Occipital lobe (tissue), 2 donors: Measurements from ENCODE around the gene INCENP. TPM values are rescaled to one million over a fixed set of nuclear protein-coding genes. Genes with fewer than 3 reads are reported as not detected.

Experiments used
- DNase-seq: peaks from one replicate; lab custom pipeline; 2025; lab: John Stamatoyannopoulos, UW
- total RNA-seq: library from RNA; depleted of rRNA; stranded (reverse); fragments of >200 nt; gene quantifications from one replicate; pipeline ENCODE4 v1.2.3, GENCODE V29; 2014

Gene INCENP
- total RNA-seq, 1 donor from 2014 or later = 25.1 TPM

GRCh38 chr11:62140304-62141110 is 16.7 kb downstream of the INCENP start:
- DNase-seq = no peak

GRCh38 chr11:62141111-62142042 is 17.6 kb downstream of the INCENP start:
- no peak for DNase-seq

GRCh38 chr11:62142043-62142375 is 18.2 kb downstream of the INCENP start:
- DNase-seq = no peak

- no peak for DNase-seq
Measured at GRCh38 chr11:62142921-62143320, 19.1 kb downstream of the INCENP start.

GRCh38 chr11:62143727-62144126 is 19.9 kb downstream of the INCENP start:
- DNase-seq = no peak

- no peak for DNase-seq
Measured at GRCh38 chr11:62144641-62145255, 20.9 kb downstream of the INCENP start.

GRCh38 chr11:62145261-62145871 is 21.6 kb downstream of the INCENP start:
- no peak for DNase-seq

- DNase-seq = no peak
Measured at GRCh38 chr11:62146476-62147200, 22.8 kb downstream of the INCENP start.

GRCh38 chr11:62147545-62147944 is 23.7 kb downstream of the INCENP start:
- no peak for DNase-seq

- DNase-seq = no peak
Measured at GRCh38 chr11:62148271-62148980, 24.6 kb downstream of the INCENP start.

- DNase-seq = no peak
Measured at GRCh38 chr11:62149986-62150886, 26.4 kb downstream of the INCENP start.

- no peak for DNase-seq
Measured at GRCh38 chr11:62150887-62151736, 27.3 kb downstream of the INCENP start.

- DNase-seq = no peak
Measured at GRCh38 chr11:62151737-62152102, 27.9 kb downstream of the INCENP start.

GRCh38 chr11:62152245-62153086 is 28.7 kb downstream of the INCENP start:
- DNase-seq = no peak

- no peak for DNase-seq
Measured at GRCh38 chr11:62153087-62153395, 29.2 kb downstream of the INCENP start.

- DNase-seq = no peak
Measured at GRCh38 chr11:62153617-62154016, 29.8 kb downstream of the INCENP start.

- DNase-seq = no peak
Measured at GRCh38 chr11:62157603-62158002, 33.8 kb downstream of the INCENP start.

- no peak for DNase-seq
Measured at GRCh38 chr11:62166371-62166770, 42.6 kb downstream of the INCENP start.
